Right atrium auricular region (tissue), 2 donors: ENCODE measurements around the gene PRRG1. TPM values are rescaled to one million over a fixed set of nuclear protein-coding genes. Genes with fewer than 3 reads are reported as not detected.
"Not testable (repeated sequence)": the region's sequence is repeated elsewhere in the genome, so short reads cannot be mapped to it uniquely, and the experiment has no call there.

Experiments
- DNase-seq: peaks from one replicate; pipeline ENCODE4 v3.0.0-alpha.2; 2019; ENCODE audit warnings: low spot score
- H3K27ac ChIP-seq, 2 donors: fragments of 200-600 bp; sonication (generic); 1 replicate in 1 of 2; 2 replicates in 1 of 2; pipeline ENCODE4 v1.5.1; 2016 to 2019
- H3K27me3 ChIP-seq, 2 donors: fragments of 200-600 bp; sonication (generic); one replicate each; pipeline versions ENCODE4 v1.5.1 to v1.6.0; 2017 to 2019
- H3K36me3 ChIP-seq: fragments of 200-600 bp; sonication (generic); one replicate; pipeline ENCODE4 v1.5.1; 2016
- H3K4me1 ChIP-seq, 2 donors: fragments of 200-600 bp; sonication (generic); one replicate each; pipeline versions ENCODE4 v1.5.1 to v1.6.0; 2017 to 2019
- H3K4me3 ChIP-seq, 2 donors: fragments of 200-600 bp; sonication (generic); 1 replicate in 1 of 2; 2 replicates in 1 of 2; pipeline ENCODE4 v1.5.1; 2017 to 2019; ENCODE audit warnings: mild to moderate bottlenecking in 1 of 2, moderate library complexity in 1 of 2
- H3K9me3 ChIP-seq, 2 donors: fragments of 200-600 bp; sonication (generic); one replicate each; pipeline ENCODE4 v1.5.1; 2019
- total RNA-seq, 2 donors: library from RNA; depleted of rRNA; stranded (reverse); fragments of >200 nt; gene quantifications; one replicate each; pipeline ENCODE4 v1.1.0, GENCODE V29; 2016
- TF ChIP-seq, protein P1 (sequence below), 2 donors: fragments of 200-600 bp; sonication (generic); IDR thresholded peaks; one replicate each; pipeline ENCODE4 v1.5.1; 2019; ENCODE audit warnings: antibody characterized with exemption in 2 of 2

The PRRG1 gene
- total RNA-seq, 2 donors from 2014 or later, result 15.0 to 17.4 TPM

DNA sequence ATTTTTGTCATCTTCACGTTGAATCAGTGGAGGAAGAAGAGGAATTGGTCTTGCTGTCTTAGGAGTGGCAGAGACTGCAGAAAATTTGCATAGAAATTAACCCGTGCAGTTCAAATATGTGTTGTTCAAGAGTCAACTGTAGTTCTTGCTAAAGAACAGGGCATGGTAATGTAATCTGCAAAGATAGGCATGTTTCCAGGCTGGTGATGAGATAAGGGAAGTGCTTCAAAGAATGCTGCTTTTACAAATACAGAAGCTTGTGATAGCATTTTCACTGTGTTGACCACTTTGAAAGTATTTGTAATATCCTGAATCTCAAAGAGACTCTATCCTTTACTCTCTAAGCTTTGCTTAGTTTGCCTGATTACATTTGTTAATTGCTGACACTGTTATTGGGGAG is 60.1 kb downstream of the PRRG1 start:
- Histone ChIP-seq H3K27ac (no peak overlapping the region), H3K36me3 (no peaks in the 10 kb centered on the region), H3K27me3 (no peaks in the 10 kb centered on the region), H3K4me3 (no peak overlapping the region), H3K9me3 (no peaks in the 10 kb centered on the region), H3K4me1 (peaks cover 0 to 7% of the 10 kb centered on the region in 2 donors)
- TF ChIP-seq, protein P1, sequence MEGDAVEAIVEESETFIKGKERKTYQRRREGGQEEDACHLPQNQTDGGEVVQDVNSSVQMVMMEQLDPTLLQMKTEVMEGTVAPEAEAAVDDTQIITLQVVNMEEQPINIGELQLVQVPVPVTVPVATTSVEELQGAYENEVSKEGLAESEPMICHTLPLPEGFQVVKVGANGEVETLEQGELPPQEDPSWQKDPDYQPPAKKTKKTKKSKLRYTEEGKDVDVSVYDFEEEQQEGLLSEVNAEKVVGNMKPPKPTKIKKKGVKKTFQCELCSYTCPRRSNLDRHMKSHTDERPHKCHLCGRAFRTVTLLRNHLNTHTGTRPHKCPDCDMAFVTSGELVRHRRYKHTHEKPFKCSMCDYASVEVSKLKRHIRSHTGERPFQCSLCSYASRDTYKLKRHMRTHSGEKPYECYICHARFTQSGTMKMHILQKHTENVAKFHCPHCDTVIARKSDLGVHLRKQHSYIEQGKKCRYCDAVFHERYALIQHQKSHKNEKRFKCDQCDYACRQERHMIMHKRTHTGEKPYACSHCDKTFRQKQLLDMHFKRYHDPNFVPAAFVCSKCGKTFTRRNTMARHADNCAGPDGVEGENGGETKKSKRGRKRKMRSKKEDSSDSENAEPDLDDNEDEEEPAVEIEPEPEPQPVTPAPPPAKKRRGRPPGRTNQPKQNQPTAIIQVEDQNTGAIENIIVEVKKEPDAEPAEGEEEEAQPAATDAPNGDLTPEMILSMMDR (IDR thresholded peaks at IDR 0.05), result no peak
- no peak for DNase-seq

DNA sequence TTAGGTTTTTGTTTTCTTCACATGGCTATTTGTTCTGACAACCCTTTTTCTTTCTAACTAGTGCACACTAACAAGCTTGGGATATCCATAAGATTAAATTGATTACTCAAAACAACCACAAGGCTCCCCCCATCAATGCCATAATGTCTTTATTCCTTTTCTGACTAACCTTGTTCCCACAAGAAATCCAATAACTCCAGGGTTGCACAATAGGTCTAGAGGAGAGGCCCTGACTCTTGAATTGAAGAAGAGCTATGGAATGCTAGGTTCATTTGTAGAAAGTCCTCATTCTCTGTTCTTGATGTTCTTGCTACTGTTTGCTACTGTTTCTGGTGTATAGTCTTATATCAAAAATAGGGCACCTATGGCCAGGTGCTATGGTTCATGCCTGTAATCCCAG is 71.0 kb downstream of the PRRG1 start:
- H3K4me3 ChIP-seq, result no peak overlapping the region
- DNase-seq, result no peak
- H3K27ac ChIP-seq, result no peak overlapping the region
- no peaks in the 10 kb centered on the region for H3K9me3 ChIP-seq
- no peaks in the 10 kb centered on the region for H3K4me1 ChIP-seq
- no peaks in the 10 kb centered on the region for H3K27me3 ChIP-seq
- TF ChIP-seq, protein P1 (IDR thresholded peaks at IDR 0.05), result no peak
- H3K36me3 ChIP-seq, result no peaks in the 10 kb centered on the region

DNA sequence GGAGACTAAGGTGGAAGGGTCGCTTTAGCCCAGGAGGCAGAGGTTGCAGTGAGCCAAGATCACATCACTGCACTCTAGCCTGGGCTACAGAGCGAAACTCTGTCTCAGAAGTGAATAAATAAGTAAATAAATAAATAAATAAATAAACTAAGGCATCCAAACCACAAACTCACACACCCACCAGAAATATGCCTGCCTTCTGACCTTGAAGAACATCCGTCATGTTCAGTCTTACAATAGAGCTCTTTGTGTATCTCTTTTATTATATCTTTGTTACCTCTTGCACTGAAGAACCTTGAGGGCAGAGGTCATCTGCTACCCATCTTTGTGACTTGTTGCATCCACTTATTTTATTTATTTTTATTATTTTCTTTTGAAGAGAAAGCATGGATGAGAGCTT is 71.6 kb downstream of the PRRG1 start:
- Histone ChIP-seq H3K4me1 (no peaks in the 10 kb centered on the region), H3K36me3 (no peaks in the 10 kb centered on the region), H3K9me3 (no peaks in the 10 kb centered on the region), H3K4me3 (no peak overlapping the region), H3K27ac (no peak overlapping the region), H3K27me3 (no peaks in the 10 kb centered on the region)
- TF ChIP-seq, protein P1 (IDR thresholded peaks at IDR 0.05), result no peak
- no peak for DNase-seq

DNA sequence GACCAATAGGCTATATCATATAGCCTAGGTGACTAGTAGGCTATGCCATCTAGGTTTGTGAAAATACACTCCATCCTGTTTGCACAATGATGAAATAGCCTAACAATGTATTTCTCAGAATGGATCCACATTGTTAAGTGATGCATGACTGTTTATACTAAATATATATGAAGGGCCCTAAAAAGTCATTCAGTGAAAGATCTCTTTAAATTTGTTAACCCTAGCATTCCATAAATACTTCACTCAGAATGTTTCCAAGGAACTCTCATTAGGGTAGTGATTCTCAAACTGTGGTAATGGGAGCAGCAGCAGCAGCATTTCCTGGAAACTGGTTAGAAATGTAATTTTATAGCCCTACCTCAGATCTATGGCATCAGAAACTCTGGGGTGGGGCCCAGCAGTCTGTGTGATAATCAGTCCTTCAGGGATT is 74.9 kb downstream of the PRRG1 start:
- H3K36me3 ChIP-seq, result no peaks in the 10 kb centered on the region
- H3K27ac ChIP-seq, result peak overlapping the region in 1 of 2 donors; percentile 9
- no peaks in the 10 kb centered on the region for H3K4me1 ChIP-seq
- DNase-seq, result no peak
- no peaks in the 10 kb centered on the region for H3K9me3 ChIP-seq
- TF ChIP-seq, protein P1 (IDR thresholded peaks at IDR 0.05), result no peak
- no peak overlapping the region for H3K4me3 ChIP-seq
- H3K27me3 ChIP-seq, result no peaks in the 10 kb centered on the region

DNA sequence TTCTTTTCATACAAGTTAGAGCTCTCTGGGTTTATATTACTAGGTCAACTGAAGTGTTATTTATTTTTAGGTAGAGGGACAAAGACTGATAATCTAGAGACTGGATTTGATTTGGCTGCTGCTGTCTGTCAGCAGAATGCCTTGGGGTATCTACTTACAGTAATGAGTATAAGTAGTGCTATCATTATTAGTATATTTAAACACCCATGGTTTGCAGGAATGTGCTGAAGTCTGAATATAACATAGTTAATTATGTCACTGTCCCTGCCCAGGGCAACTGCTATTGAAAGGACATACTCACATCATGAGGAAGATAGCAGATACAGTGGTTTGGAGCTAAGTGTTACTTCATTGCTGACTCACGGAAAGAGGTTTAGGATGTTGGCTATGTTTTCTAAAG is 76.2 kb downstream of the PRRG1 start:
- Histone ChIP-seq H3K27ac (no peak overlapping the region), H3K4me3 (no peak overlapping the region), H3K9me3 (no peaks in the 10 kb centered on the region), H3K36me3 (no peaks in the 10 kb centered on the region), H3K4me1 (no peaks in the 10 kb centered on the region), H3K27me3 (no peaks in the 10 kb centered on the region)
- no peak for DNase-seq
- TF ChIP-seq, protein P1 (IDR thresholded peaks at IDR 0.05), result no peak

DNA sequence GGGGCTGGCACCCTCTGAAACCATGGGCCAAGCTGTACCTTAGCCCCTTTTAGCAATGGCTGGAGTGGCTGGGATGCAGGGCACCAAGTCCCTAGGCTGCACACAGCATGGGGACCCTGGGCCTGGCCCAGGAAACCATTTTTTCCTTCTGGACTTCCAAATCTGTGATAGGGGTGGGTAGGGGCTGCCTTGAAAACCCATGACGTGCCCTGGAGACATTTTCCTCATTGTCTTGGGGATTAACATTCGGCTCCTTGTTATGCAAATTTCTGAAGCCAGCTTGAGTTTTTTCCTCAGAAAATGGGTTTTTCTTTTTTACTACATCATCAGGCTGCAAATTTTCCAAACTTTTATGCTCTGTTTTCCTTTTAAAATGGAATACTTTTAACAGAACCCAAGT is 79.8 kb downstream of the PRRG1 start:
- H3K9me3 ChIP-seq, DNase-seq, H3K36me3 ChIP-seq, H3K27ac ChIP-seq, H3K4me1 ChIP-seq, H3K4me3 ChIP-seq, H3K27me3 ChIP-seq: not testable (repeated sequence)
